Measurements from ENCODE around the gene RSU1. TPM values are rescaled to one million over a fixed set of nuclear protein-coding genes. Genes with fewer than 3 reads are reported as not detected.
A peak's percentile ranks its signal among the peaks of the same experiment; 100 is the strongest.

RSU1 gene
- total RNA-seq, 6 donors from 2014 or later = 36.7 to 81.4 (median 48.0) TPM

DNA sequence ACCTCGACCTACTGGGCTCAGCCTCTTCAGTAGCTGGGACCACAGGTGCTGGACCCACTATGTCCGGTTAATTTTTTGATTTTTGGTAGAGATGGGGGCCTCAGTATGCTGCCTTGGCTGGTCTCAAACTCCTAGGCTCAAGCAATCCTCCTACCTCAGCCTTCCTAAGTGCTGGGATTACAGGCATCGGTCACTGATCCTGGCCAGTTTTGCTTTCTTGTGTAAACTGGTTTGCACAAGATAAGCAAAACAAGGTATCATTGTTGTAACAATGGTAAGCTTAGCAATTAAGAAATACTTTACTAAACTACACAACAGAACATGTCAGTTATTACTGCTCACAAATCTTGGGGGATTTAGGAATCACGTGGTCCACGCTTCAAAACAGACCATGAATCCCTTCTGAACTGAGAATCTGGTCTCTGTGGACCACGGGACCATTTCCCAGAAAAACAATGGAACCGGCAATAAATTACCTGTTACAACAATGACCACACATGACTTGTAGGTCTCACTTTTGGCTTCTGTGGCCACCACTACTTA is 36.8 kb downstream of the RSU1 start:
- WGBS, 2 donors = 88 to 92% methylated on average over 7 of the region's 7 CpGs
- TF ChIP-seq EP300 (IDR thresholded peaks at IDR 0.05) (no peak), POLR2AphosphoS5 (IDR thresholded peaks at IDR 0.05) (no peak), POLR2A (IDR thresholded peaks at IDR 0.05) (no peak)
- TF ChIP-seq, protein P1, sequence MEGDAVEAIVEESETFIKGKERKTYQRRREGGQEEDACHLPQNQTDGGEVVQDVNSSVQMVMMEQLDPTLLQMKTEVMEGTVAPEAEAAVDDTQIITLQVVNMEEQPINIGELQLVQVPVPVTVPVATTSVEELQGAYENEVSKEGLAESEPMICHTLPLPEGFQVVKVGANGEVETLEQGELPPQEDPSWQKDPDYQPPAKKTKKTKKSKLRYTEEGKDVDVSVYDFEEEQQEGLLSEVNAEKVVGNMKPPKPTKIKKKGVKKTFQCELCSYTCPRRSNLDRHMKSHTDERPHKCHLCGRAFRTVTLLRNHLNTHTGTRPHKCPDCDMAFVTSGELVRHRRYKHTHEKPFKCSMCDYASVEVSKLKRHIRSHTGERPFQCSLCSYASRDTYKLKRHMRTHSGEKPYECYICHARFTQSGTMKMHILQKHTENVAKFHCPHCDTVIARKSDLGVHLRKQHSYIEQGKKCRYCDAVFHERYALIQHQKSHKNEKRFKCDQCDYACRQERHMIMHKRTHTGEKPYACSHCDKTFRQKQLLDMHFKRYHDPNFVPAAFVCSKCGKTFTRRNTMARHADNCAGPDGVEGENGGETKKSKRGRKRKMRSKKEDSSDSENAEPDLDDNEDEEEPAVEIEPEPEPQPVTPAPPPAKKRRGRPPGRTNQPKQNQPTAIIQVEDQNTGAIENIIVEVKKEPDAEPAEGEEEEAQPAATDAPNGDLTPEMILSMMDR (IDR thresholded peaks at IDR 0.05) = no peak
- peaks cover 2 to 9% (median 6%) of the 10 kb centered on the region in 4 donors for H3K4me1 ChIP-seq

DNA sequence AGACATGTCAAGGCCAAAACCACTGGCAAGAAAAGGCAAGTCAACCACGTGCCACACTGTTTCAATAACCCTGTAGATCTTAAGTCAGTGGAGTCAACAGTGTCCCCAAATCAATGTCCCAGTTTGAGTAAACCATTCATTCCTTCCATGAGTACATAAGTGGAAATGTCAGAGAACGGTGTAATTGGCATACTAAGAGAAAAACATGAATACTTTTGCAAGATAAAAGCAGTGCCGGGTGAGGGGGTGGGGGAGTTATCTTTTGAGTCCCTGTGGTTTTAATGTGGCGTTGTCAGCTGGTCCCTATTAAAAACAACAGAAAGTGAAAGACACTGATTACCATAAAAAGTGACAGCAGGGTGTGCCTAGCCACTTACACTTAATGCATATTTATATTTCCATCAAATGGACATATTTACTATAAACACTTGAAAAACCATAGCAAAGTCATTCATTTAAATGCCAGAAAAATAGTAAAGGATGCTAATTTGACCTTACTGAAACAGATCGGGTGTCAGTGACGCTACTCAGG is 37.8 kb downstream of the RSU1 start:
- Histone ChIP-seq H3K4me3 (no peak overlapping the region), H3K36me3 (peaks cover 0 to 11% (median 0%) of the 10 kb centered on the region in 4 donors), H3K27me3 (no peaks in the 10 kb centered on the region), H3K4me1 (peaks cover 2 to 9% (median 6%) of the 10 kb centered on the region in 4 donors), H3K9me3 (no peaks in the 10 kb centered on the region), H3K27ac (no peak overlapping the region)
- no peak for TF ChIP-seq POLR2AphosphoS5 (IDR thresholded peaks at IDR 0.05)
- TF ChIP-seq, protein P1 (IDR thresholded peaks at IDR 0.05) = no peak
- TF ChIP-seq POLR2A (IDR thresholded peaks at IDR 0.05) = no peak
- no peak for TF ChIP-seq EP300 (IDR thresholded peaks at IDR 0.05)
- DNase-seq (no peak), ATAC-seq (ENCODE audit: low FRiP score in 2 of 2) (no peak)
- 55 to 69% methylated on average over 6 of the region's 6 CpGs for WGBS, 2 donors

More for the DNA sequence above, 36.8 kb downstream of the RSU1 start:
- DNase-seq (no peak), ATAC-seq (ENCODE audit: low FRiP score in 2 of 2) (no peak)
- Histone ChIP-seq H3K9me3 (no peaks in the 10 kb centered on the region), H3K4me3 (no peak overlapping the region), H3K36me3 (peaks cover 0 to 11% (median 0%) of the 10 kb centered on the region in 4 donors), H3K27ac (no peak overlapping the region), H3K27me3 (no peaks in the 10 kb centered on the region)

DNA sequence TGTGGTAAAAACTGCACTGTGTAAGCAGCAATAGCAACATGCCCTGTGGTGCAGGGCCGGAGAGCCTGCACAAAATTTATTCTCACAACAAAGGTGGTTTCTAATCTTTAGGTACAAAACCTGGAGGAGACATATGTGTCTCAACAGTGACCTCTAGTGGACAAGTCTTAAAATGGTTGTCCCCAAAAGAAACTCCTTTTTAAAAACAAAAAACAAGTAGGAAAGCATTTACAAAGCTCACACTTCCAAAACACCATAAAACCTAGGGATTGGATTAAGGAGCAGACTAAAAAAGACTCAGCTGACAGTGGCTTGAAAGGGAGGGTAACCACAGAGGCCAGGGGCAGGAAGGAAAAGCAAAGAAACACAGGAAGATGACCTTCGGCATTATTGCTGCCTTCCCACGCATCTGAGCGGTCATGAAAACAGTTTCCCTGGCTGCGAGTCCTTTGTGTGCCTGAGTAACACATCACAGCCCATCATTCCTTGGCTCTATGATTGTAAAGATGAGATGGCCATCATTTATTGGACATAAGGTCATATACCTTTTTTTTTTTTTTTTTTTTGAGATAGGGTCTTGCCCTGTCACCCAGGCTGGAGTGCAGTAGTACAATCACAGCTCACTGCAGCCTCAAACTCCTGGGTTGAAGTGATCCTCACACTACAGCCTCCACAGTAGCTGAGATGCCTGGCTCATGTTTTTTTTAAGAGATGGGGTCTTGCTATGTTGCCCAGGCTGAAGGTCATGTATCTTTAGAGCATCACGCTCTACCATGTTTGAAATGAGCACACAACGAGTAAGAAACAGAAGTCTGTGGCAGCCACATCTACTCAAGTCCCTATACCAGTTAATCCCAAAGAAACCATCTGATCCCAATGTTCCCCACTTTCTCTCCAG is 39.5 kb downstream of the RSU1 start:
- DNase-seq (no peak), ATAC-seq (ENCODE audit: low FRiP score in 2 of 2) (peak in 1 of 2 donors; percentile 64)
- peak overlapping the region in 1 of 4 donors; percentile 50 for H3K27ac ChIP-seq
- no peaks in the 10 kb centered on the region for H3K9me3 ChIP-seq
- H3K27me3 ChIP-seq = no peaks in the 10 kb centered on the region
- TF ChIP-seq POLR2A (IDR thresholded peaks at IDR 0.05) (no peak), POLR2AphosphoS5 (IDR thresholded peaks at IDR 0.05) (no peak), EP300 (IDR thresholded peaks at IDR 0.05) (no peak)
- TF ChIP-seq, protein P1 (IDR thresholded peaks at IDR 0.05) = peak; percentile 56 to 80 (median 65)
- H3K36me3 ChIP-seq = peaks cover 0 to 11% (median 0%) of the 10 kb centered on the region in 4 donors
- peaks cover 2 to 9% (median 6%) of the 10 kb centered on the region in 4 donors for H3K4me1 ChIP-seq
- no peak overlapping the region for H3K4me3 ChIP-seq
- 48 to 57% methylated on average over 7 of the region's 7 CpGs for WGBS, 2 donors

DNA sequence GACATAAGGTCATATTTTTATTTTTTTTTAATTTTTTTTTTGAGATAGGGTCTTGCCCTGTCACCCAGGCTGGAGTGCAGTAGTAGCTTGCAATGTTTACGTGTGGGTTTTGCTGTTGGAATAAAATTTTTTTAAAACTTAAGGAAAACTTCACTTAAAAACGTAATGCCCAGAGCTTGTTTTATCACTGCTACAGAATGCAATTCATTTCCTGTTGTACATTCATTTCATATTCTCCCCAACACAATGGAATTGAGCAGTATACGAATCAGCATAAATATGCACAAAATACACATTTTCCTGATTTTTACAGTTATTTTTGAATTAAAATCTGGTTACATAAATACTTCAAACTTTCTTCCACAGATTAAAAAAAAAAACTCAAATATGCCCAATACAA is 40.3 kb downstream of the RSU1 start:
- Histone ChIP-seq H3K4me1 (peaks cover 2 to 9% (median 6%) of the 10 kb centered on the region in 4 donors), H3K4me3 (no peak overlapping the region), H3K36me3 (peaks cover 0 to 11% (median 0%) of the 10 kb centered on the region in 4 donors), H3K27ac (no peak overlapping the region), H3K9me3 (no peaks in the 10 kb centered on the region), H3K27me3 (no peaks in the 10 kb centered on the region)
- 64% methylated on average over 3 of the region's 3 CpGs for WGBS, 2 donors
- no peak for DNase-seq
- TF ChIP-seq EP300 (IDR thresholded peaks at IDR 0.05) = no peak
- TF ChIP-seq POLR2A (IDR thresholded peaks at IDR 0.05) = no peak
- no peak for TF ChIP-seq POLR2AphosphoS5 (IDR thresholded peaks at IDR 0.05)
- TF ChIP-seq, protein P1 (IDR thresholded peaks at IDR 0.05) = no peak
- ATAC-seq (ENCODE audit: low FRiP score in 2 of 2) = no peak
